ENCODE results near the gene MOB1A.
A peak's percentile ranks its signal among the peaks of the same experiment; 100 is the strongest.

MOB1A gene

GRCh38 chr2:74179063-74179865 lies 585 bp upstream of the MOB1A start:
- no peak overlapping the region for H4K91ac ChIP-seq (ENCODE audit: low read length)
- no peak overlapping the region for H2BK120ac ChIP-seq (ENCODE audit: low read depth, low read length)
- no peak overlapping the region for H2BK15ac ChIP-seq (ENCODE audit: low read depth, poor library complexity, severe bottlenecking)
- H3K4me3 ChIP-seq (ENCODE audit: insufficient read depth in 1 of 2, low read depth in 1 of 2, low read length in 2 of 2): peak overlapping the region in 1 of 2 experiments; percentile 98
- H3K4ac ChIP-seq (ENCODE audit: low read depth in 1 of 2, low read length in 2 of 2): peak overlapping the region in 1 of 2 experiments; percentile 73
- H3K27ac ChIP-seq (ENCODE audit: low read length, poor library complexity, severe bottlenecking): peak overlapping the region; percentile 32
- peaks cover 0 to 2% of the 10 kb centered on the region in 2 experiments for H3K36me3 ChIP-seq (ENCODE audit: control insufficient read depth in 1 of 2, insufficient read depth in 2 of 2, low read depth in 1 of 2, low read length in 2 of 2)
- H3K9ac ChIP-seq (ENCODE audit: low read length): peak overlapping the region; percentile 95
- no peak overlapping the region for H3K18ac ChIP-seq (ENCODE audit: low read depth in 1 of 2, low read length in 2 of 2)
- no peak overlapping the region for H3K14ac ChIP-seq (ENCODE audit: low read length in 2 of 2)
- no peaks in the 10 kb centered on the region for H3K79me1 ChIP-seq (replicated peaks; ENCODE audit: low read length, poor library complexity, severe bottlenecking)
- no peaks in the 10 kb centered on the region for H3K27me3 ChIP-seq (ENCODE audit: control insufficient read depth in 1 of 2, insufficient read depth in 1 of 2, low read length in 2 of 2)
- no peak overlapping the region for H3K23ac ChIP-seq (ENCODE audit: low read length in 2 of 2)
- no peak overlapping the region for H2BK12ac ChIP-seq (ENCODE audit: low read length in 2 of 2)
- WGBS: 77% methylated on average over 18 of the region's 25 CpGs
- peak overlapping the region; percentile 84 for H2AK5ac ChIP-seq (ENCODE audit: low read length, severe bottlenecking)
- H2BK5ac ChIP-seq (ENCODE audit: low read depth, low read length, poor library complexity, severe bottlenecking): no peak overlapping the region
- peak overlapping the region; percentile 19 for H4K8ac ChIP-seq (ENCODE audit: low read length)
- no peaks in the 10 kb centered on the region for H3K9me3 ChIP-seq (ENCODE audit: control insufficient read depth, low read length)
- H2AFZ ChIP-seq (ENCODE audit: low read depth, low read length): no peak overlapping the region
- no peak for DNase-seq
- peak overlapping the region; percentile 52 for H3K4me2 ChIP-seq (ENCODE audit: low read length, poor library complexity, severe bottlenecking)
- H3K4me1 ChIP-seq (ENCODE audit: control insufficient read depth, insufficient read depth, low read depth, low read length): peaks cover 5% of the 10 kb centered on the region

GRCh38 chr2:74177696-74178095 lies 983 bp downstream of the MOB1A start:
- no peak overlapping the region for H2AFZ ChIP-seq (ENCODE audit: low read depth, low read length)
- no peak overlapping the region for H4K91ac ChIP-seq (ENCODE audit: low read length)
- no peak overlapping the region for H4K8ac ChIP-seq (ENCODE audit: low read length)
- H3K4me2 ChIP-seq (ENCODE audit: low read length, poor library complexity, severe bottlenecking): no peak overlapping the region
- no peak overlapping the region for H2BK120ac ChIP-seq (ENCODE audit: low read depth, low read length)
- no peak overlapping the region for H2BK5ac ChIP-seq (ENCODE audit: low read depth, low read length, poor library complexity, severe bottlenecking)
- H3K36me3 ChIP-seq (ENCODE audit: control insufficient read depth in 1 of 2, insufficient read depth in 2 of 2, low read depth in 1 of 2, low read length in 2 of 2): peaks cover 0 to 2% of the 10 kb centered on the region in 2 experiments
- H3K27me3 ChIP-seq (ENCODE audit: control insufficient read depth in 1 of 2, insufficient read depth in 1 of 2, low read length in 2 of 2): no peaks in the 10 kb centered on the region
- no peak overlapping the region for H2AK5ac ChIP-seq (ENCODE audit: low read length, severe bottlenecking)
- no peak overlapping the region for H2BK15ac ChIP-seq (ENCODE audit: low read depth, poor library complexity, severe bottlenecking)
- no peak for DNase-seq
- no peaks in the 10 kb centered on the region for H3K9me3 ChIP-seq (ENCODE audit: control insufficient read depth, low read length)
- peaks cover 5% of the 10 kb centered on the region for H3K4me1 ChIP-seq (ENCODE audit: control insufficient read depth, insufficient read depth, low read depth, low read length)
- H2BK12ac ChIP-seq (ENCODE audit: low read length in 2 of 2): no peak overlapping the region
- H3K27ac ChIP-seq (ENCODE audit: low read length, poor library complexity, severe bottlenecking): no peak overlapping the region
- peak overlapping the region; percentile 95 for H3K9ac ChIP-seq (ENCODE audit: low read length)
- H3K14ac ChIP-seq (ENCODE audit: low read length in 2 of 2): no peak overlapping the region
- no peak overlapping the region for H3K23ac ChIP-seq (ENCODE audit: low read length in 2 of 2)
- H3K4ac ChIP-seq (ENCODE audit: low read depth in 1 of 2, low read length in 2 of 2): no peak overlapping the region
- no peaks in the 10 kb centered on the region for H3K79me1 ChIP-seq (replicated peaks; ENCODE audit: low read length, poor library complexity, severe bottlenecking)
- peak overlapping the region; percentile 78 to 98 for H3K4me3 ChIP-seq (ENCODE audit: insufficient read depth in 1 of 2, low read depth in 1 of 2, low read length in 2 of 2)
- H3K18ac ChIP-seq (ENCODE audit: low read depth in 1 of 2, low read length in 2 of 2): no peak overlapping the region

GRCh38 chr2:74174909-74175308 lies 3.8 kb downstream of the MOB1A start:
- H3K36me3 ChIP-seq (ENCODE audit: control insufficient read depth in 1 of 2, insufficient read depth in 2 of 2, low read depth in 1 of 2, low read length in 2 of 2): peaks cover 13 to 22% of the 10 kb centered on the region in 2 experiments

GRCh38 chr2:74168739-74169138 lies 9.9 kb downstream of the MOB1A start:
- no peak overlapping the region for H3K9ac ChIP-seq (ENCODE audit: low read length)
- H4K8ac ChIP-seq (ENCODE audit: low read length): no peak overlapping the region
- no peak overlapping the region for H2BK12ac ChIP-seq (ENCODE audit: low read length in 2 of 2)
- H3K4me1 ChIP-seq (ENCODE audit: control insufficient read depth, insufficient read depth, low read depth, low read length): no peaks in the 10 kb centered on the region
- no peak overlapping the region for H3K23ac ChIP-seq (ENCODE audit: low read length in 2 of 2)
- H3K36me3 ChIP-seq (ENCODE audit: control insufficient read depth in 1 of 2, insufficient read depth in 2 of 2, low read depth in 1 of 2, low read length in 2 of 2): peaks cover 33 to 82% of the 10 kb centered on the region in 2 experiments
- no peaks in the 10 kb centered on the region for H3K9me3 ChIP-seq (ENCODE audit: control insufficient read depth, low read length)
- no peak overlapping the region for H2BK120ac ChIP-seq (ENCODE audit: low read depth, low read length)
- H4K91ac ChIP-seq (ENCODE audit: low read length): no peak overlapping the region
- H3K27me3 ChIP-seq (ENCODE audit: control insufficient read depth in 1 of 2, insufficient read depth in 1 of 2, low read length in 2 of 2): no peaks in the 10 kb centered on the region
- no peak for DNase-seq
- H3K4me3 ChIP-seq (ENCODE audit: insufficient read depth in 1 of 2, low read depth in 1 of 2, low read length in 2 of 2): no peak overlapping the region
- H3K79me1 ChIP-seq (replicated peaks; ENCODE audit: low read length, poor library complexity, severe bottlenecking): peaks cover 16% of the 10 kb centered on the region
- no peak overlapping the region for H2AK5ac ChIP-seq (ENCODE audit: low read length, severe bottlenecking)
- H3K4ac ChIP-seq (ENCODE audit: low read depth in 1 of 2, low read length in 2 of 2): no peak overlapping the region
- no peak overlapping the region for H2BK5ac ChIP-seq (ENCODE audit: low read depth, low read length, poor library complexity, severe bottlenecking)
- H2AFZ ChIP-seq (ENCODE audit: low read depth, low read length): no peak overlapping the region
- no peak overlapping the region for H2BK15ac ChIP-seq (ENCODE audit: low read depth, poor library complexity, severe bottlenecking)
- H3K27ac ChIP-seq (ENCODE audit: low read length, poor library complexity, severe bottlenecking): no peak overlapping the region
- no peak overlapping the region for H3K4me2 ChIP-seq (ENCODE audit: low read length, poor library complexity, severe bottlenecking)
- H3K14ac ChIP-seq (ENCODE audit: low read length in 2 of 2): no peak overlapping the region
- no peak overlapping the region for H3K18ac ChIP-seq (ENCODE audit: low read depth in 1 of 2, low read length in 2 of 2)
- WGBS: 67% methylated on average over 1 of the region's 2 CpGs

More at GRCh38 chr2:74174909-74175308, 3.8 kb downstream of the MOB1A start:
- 100% methylated on average over 1 of the region's 1 CpG for WGBS
- no peaks in the 10 kb centered on the region for H3K27me3 ChIP-seq (ENCODE audit: control insufficient read depth in 1 of 2, insufficient read depth in 1 of 2, low read length in 2 of 2)
- H2BK12ac ChIP-seq (ENCODE audit: low read length in 2 of 2): no peak overlapping the region
- H2BK15ac ChIP-seq (ENCODE audit: low read depth, poor library complexity, severe bottlenecking): no peak overlapping the region
- H3K4ac ChIP-seq (ENCODE audit: low read depth in 1 of 2, low read length in 2 of 2): no peak overlapping the region
- H3K4me3 ChIP-seq (ENCODE audit: insufficient read depth in 1 of 2, low read depth in 1 of 2, low read length in 2 of 2): no peak overlapping the region
- H3K79me1 ChIP-seq (replicated peaks; ENCODE audit: low read length, poor library complexity, severe bottlenecking): peaks cover 3% of the 10 kb centered on the region
- H4K91ac ChIP-seq (ENCODE audit: low read length): no peak overlapping the region
- no peak overlapping the region for H2BK5ac ChIP-seq (ENCODE audit: low read depth, low read length, poor library complexity, severe bottlenecking)
- H3K9me3 ChIP-seq (ENCODE audit: control insufficient read depth, low read length): no peaks in the 10 kb centered on the region
- H3K27ac ChIP-seq (ENCODE audit: low read length, poor library complexity, severe bottlenecking): no peak overlapping the region
- H3K18ac ChIP-seq (ENCODE audit: low read depth in 1 of 2, low read length in 2 of 2): no peak overlapping the region
- H3K9ac ChIP-seq (ENCODE audit: low read length): no peak overlapping the region
- H3K4me2 ChIP-seq (ENCODE audit: low read length, poor library complexity, severe bottlenecking): no peak overlapping the region
- no peak overlapping the region for H4K8ac ChIP-seq (ENCODE audit: low read length)
- peaks cover 5% of the 10 kb centered on the region for H3K4me1 ChIP-seq (ENCODE audit: control insufficient read depth, insufficient read depth, low read depth, low read length)
- no peak overlapping the region for H2AFZ ChIP-seq (ENCODE audit: low read depth, low read length)
- no peak overlapping the region for H2AK5ac ChIP-seq (ENCODE audit: low read length, severe bottlenecking)
- H3K14ac ChIP-seq (ENCODE audit: low read length in 2 of 2): no peak overlapping the region
- no peak overlapping the region for H2BK120ac ChIP-seq (ENCODE audit: low read depth, low read length)
- H3K23ac ChIP-seq (ENCODE audit: low read length in 2 of 2): no peak overlapping the region
- no peak for DNase-seq

Data from mesenchymal stem cell (in vitro differentiated cells and primary cell).